Retinal pigment epithelial cell (primary cell): Measurements from ENCODE around the gene RTEL1.

Source experiments
- DNase-seq: peaks from one replicate; pipeline ENCODE4 v3.0.0-alpha.2; 2010; ENCODE audit warnings: low read depth
- H3K4me3 ChIP-seq: 2 replicates; pipeline ENCODE4 v1.5.1; 2011; ENCODE audit warnings: mild to moderate bottlenecking, low read length, control low read depth, moderate library complexity
- TF ChIP-seq, protein P1 (sequence below): conservative IDR thresholded peaks from 2 replicates; pipeline ENCODE4 v1.5.1; 2011; ENCODE audit warnings: low read depth, low read length, control low read depth, inconsistent platforms

RTEL1 gene

DNA sequence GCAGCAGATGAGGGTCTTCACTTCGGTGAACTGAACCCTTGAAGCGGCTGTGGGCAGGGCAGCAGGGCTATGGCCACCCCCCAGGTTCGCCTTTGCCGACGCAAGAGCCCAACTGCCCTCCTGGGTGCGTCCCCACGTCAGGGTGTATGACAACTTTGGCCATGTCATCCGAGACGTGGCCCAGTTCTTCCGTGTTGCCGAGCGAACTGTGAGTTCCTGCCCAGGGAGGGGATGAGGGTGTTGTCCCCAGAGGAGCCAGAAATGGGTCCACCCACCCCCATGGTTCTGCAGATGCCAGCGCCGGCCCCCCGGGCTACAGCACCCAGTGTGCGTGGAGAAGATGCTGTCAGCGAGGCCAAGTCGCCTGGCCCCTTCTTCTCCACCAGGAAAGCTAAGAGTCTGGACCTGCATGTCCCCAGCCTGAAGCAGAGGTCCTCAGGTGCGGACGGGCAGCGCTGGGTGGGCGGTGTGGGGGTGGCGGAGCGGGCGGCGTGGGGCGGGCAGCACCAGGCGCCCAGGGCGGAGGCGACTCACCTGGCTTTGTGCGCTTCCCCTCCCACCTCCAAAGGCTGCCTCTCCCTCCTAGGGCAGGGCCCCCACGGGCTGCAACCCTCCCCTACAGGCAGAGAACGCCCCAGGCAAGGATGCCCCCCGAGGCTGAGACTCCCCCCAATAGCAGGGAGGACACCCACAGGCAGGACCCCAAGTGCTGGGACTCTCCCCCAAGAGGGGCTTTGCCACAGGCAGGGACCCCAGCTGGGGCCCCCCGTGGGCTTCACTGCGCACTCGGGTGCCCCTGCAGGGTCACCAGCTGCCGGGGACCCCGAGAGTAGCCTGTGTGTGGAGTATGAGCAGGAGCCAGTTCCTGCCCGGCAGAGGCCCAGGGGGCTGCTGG, 32.1 kb downstream of the RTEL1 start:
- H3K4me3 ChIP-seq: no peak overlapping the region
- TF ChIP-seq, protein P1, sequence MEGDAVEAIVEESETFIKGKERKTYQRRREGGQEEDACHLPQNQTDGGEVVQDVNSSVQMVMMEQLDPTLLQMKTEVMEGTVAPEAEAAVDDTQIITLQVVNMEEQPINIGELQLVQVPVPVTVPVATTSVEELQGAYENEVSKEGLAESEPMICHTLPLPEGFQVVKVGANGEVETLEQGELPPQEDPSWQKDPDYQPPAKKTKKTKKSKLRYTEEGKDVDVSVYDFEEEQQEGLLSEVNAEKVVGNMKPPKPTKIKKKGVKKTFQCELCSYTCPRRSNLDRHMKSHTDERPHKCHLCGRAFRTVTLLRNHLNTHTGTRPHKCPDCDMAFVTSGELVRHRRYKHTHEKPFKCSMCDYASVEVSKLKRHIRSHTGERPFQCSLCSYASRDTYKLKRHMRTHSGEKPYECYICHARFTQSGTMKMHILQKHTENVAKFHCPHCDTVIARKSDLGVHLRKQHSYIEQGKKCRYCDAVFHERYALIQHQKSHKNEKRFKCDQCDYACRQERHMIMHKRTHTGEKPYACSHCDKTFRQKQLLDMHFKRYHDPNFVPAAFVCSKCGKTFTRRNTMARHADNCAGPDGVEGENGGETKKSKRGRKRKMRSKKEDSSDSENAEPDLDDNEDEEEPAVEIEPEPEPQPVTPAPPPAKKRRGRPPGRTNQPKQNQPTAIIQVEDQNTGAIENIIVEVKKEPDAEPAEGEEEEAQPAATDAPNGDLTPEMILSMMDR: no peak
- no peak for DNase-seq

DNA sequence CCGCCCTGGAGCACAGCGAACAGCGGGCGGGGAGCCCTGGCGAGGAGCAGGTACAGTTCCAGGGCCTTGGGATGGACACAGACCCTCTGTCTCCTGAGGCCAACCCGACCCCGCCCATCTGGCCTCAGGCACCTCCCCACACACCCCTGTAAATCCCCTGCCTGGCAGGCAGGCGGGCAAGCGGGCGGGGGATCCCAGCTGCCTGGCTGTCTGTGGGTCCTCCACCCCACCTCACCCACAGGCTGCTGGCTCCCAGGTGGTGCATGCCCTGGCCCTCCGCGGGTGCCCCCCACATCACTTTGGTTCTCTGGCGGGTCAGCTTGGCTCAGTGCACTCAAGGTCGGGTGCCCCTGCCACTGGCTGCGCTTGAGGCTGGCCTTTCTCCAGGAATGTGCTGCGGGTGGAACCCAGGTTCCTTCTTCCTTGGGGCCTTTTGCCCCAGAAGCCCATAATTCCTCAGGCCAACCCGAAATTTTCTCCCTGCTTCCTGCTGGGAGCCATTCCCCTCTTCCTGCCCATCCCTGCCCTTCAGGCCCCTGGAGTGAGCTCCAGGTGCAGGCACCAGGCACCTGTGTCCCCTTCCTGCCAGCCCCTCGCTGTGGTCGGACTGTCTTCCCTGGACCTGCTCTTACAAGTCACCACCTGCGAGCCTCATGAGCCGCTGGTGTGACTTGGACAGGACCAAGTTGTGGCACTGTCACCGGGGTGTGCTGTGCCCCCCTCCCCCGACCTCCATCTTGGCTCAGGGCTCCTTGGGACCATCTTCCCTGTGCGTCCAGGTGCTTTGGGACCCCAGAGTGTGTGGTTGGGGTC, 33.0 kb downstream of the RTEL1 start:
- DNase-seq: no peak
- H3K4me3 ChIP-seq: no peak overlapping the region
- TF ChIP-seq, protein P1: no peak

DNA sequence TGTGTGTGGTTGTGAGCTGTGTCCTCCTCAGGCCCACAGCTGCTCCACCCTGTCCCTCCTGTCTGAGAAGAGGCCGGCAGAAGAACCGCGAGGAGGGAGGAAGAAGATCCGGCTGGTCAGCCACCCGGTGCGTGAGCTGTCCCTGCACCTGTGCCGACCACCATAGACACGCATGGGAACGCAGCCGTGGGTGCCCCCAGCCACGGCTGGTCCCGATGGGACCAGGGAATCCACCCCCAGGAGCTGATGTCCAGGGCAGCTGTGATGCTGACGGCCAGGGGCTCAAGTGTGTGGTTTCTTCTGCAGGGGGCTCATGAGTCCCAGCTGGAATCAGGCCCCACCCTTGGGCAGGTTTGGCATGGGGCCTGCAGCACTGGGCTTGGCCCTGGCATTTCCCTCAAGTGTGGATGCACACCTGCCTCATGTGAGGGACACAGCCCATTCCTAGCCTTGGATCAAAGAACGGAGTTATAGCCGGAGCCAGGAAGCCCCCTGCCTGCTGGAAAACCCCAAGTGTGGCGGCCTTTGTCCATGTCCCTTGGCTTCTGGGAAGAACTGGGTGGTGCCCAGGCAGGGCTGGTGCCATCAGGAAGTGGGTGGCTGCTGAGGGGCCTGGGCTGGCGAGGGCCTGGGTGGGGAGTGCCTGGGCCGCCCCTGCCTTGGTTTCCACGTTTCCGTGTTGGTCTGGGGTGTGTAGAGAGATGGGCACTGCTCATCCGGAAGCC, 33.8 kb downstream of the RTEL1 start:
- H3K4me3 ChIP-seq: no peak overlapping the region
- DNase-seq: no peak
- TF ChIP-seq, protein P1: no peak

DNA sequence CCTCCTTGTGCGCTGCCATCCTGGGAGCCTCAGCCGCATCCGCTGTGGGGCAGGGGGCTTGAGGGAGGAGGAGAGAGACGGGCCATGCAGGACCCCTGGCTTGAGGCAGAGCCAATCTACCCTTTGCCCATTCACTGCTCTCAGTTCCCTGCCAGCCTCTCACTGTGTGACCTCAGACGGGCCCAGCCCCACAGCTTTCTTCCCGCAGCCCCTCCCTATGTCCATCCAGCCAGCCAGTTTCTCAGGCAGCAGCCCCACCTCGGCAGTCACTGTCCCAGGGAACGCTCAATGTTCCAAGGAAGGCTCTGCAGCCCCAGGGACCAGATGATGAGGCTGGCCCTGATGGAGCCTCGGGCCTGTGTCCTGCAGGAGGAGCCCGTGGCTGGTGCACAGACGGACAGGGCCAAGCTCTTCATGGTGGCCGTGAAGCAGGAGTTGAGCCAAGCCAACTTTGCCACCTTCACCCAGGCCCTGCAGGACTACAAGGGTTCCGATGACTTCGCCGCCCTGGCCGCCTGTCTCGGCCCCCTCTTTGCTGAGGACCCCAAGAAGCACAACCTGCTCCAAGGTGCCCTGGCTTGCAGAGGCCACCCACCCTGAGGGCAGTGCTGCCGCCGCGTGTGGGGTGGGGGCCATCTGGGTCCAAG, 34.4 kb downstream of the RTEL1 start:
- no peak overlapping the region for H3K4me3 ChIP-seq
- DNase-seq: no peak
- TF ChIP-seq, protein P1: no peak

DNA sequence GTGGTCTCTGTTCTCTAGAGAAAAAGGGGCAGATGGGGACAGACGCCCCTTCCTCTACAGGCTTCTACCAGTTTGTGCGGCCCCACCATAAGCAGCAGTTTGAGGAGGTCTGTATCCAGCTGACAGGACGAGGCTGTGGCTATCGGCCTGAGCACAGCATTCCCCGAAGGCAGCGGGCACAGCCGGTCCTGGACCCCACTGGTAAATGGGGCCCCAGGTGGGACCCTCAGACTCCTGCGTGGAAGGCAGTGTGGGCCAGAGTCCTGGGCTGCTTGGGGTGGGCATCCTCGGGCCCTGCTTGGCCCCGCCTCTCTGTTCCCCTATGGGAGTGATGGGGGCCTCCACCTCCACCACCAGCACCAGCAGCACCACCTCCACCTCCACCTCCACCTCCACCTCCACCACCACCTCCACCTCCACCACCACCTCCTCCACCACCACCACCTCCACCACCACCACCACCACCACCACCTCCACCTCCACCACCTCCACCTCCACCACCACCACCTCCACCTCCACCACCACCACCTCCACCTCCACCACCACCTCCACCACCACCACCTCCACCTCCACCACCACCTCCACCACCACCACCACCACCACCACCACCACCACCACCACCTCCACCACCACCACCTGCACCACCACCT, 35.1 kb downstream of the RTEL1 start:
- H3K4me3 ChIP-seq: no peak overlapping the region
- no peak for DNase-seq
- TF ChIP-seq, protein P1: no peak
